ENCODE measurements around the gene HDAC8.
"Not testable (repeated sequence)": the region's sequence is repeated elsewhere in the genome, so short reads cannot be mapped to it uniquely, and the experiment has no call there.

The HDAC8 gene

DNA sequence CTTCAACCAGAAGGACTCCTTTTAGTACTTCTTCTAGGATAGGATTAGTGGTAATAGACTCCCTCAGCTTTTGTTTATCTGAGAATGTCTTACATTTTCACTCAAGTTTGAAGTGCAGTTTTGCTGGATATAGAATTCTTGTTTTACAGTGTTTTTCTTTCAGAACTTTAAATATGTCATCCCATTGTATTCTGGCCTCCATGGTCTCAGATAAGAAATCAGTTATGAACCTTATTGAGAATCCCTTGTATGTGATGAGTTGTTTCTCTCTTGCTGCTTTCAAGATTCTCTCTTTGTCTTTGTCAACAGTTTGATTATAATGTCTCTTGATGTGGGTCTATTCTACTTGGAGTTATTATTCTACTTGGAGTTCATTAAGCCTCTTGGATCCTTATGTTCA, 150.8 kb downstream of the HDAC8 start:
- H3K4me1 ChIP-seq (ENCODE audit: control insufficient read depth, insufficient read depth, low read length), result no peaks in the 10 kb centered on the region
- no peak overlapping the region for H3K9ac ChIP-seq (ENCODE audit: low read length)
- no peaks in the 10 kb centered on the region for H3K27me3 ChIP-seq (ENCODE audit: control insufficient read depth, insufficient read depth, low read length)
- H3K4me3 ChIP-seq (ENCODE audit: low read length), result no peak overlapping the region
- H3K9me3 ChIP-seq (ENCODE audit: control insufficient read depth, low read length), result no peaks in the 10 kb centered on the region
- H3K36me3 ChIP-seq (ENCODE audit: control insufficient read depth, insufficient read depth, low read length), result no peaks in the 10 kb centered on the region

- H3K27me3 ChIP-seq (ENCODE audit: control insufficient read depth, insufficient read depth, low read length), result no peaks in the 10 kb centered on the region
- H3K4me1 ChIP-seq (ENCODE audit: control insufficient read depth, insufficient read depth, low read length), result no peaks in the 10 kb centered on the region
- H3K9ac ChIP-seq (ENCODE audit: low read length), result no peak overlapping the region
- no peaks in the 10 kb centered on the region for H3K36me3 ChIP-seq (ENCODE audit: control insufficient read depth, insufficient read depth, low read length)
- no peak overlapping the region for H3K4me3 ChIP-seq (ENCODE audit: low read length)
- no peaks in the 10 kb centered on the region for H3K9me3 ChIP-seq (ENCODE audit: control insufficient read depth, low read length)
Measured at GRCh38 chrX:72409993-72410392, 162.7 kb downstream of the HDAC8 start.

- Histone ChIP-seq H3K4me1 (ENCODE audit: control insufficient read depth, insufficient read depth, low read length) (no peaks in the 10 kb centered on the region), H3K27me3 (ENCODE audit: control insufficient read depth, insufficient read depth, low read length) (no peaks in the 10 kb centered on the region), H3K36me3 (ENCODE audit: control insufficient read depth, insufficient read depth, low read length) (no peaks in the 10 kb centered on the region), H3K9ac (ENCODE audit: low read length) (no peak overlapping the region), H3K9me3 (ENCODE audit: control insufficient read depth, low read length) (no peaks in the 10 kb centered on the region), H3K4me3 (ENCODE audit: low read length) (no peak overlapping the region)
Measured at GRCh38 chrX:72408885-72409284, 163.8 kb downstream of the HDAC8 start.

- not testable (repeated sequence) for H3K4me3 ChIP-seq (ENCODE audit: low read length); H3K4me1 ChIP-seq (ENCODE audit: control insufficient read depth, insufficient read depth, low read length); H3K9me3 ChIP-seq (ENCODE audit: control insufficient read depth, low read length); H3K9ac ChIP-seq (ENCODE audit: low read length); H3K36me3 ChIP-seq (ENCODE audit: control insufficient read depth, insufficient read depth, low read length); H3K27me3 ChIP-seq (ENCODE audit: control insufficient read depth, insufficient read depth, low read length)
Measured at GRCh38 chrX:72405136-72405535, 167.5 kb downstream of the HDAC8 start.

DNA sequence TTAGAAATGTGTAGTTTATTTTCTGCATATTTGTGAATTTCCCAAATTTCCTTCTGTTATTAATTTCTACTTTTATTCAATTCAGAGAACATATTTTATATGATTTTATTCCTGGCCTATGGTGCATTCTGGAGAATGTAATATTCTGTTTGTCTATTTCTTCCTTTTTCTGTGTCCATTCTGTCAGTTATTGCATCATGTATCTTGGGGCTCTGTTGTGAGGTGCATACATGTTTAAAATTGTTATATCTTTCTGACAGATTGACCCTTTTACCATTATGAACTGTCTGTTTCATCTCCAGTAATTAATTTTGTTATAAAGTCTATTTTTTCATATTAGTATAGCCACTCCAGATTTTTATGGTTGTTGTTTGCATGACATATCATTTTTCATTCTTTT, 170.0 kb downstream of the HDAC8 start:
- no peak overlapping the region for H3K9ac ChIP-seq (ENCODE audit: low read length)
- no peaks in the 10 kb centered on the region for H3K27me3 ChIP-seq (ENCODE audit: control insufficient read depth, insufficient read depth, low read length)
- H3K36me3 ChIP-seq (ENCODE audit: control insufficient read depth, insufficient read depth, low read length), result no peaks in the 10 kb centered on the region
- no peaks in the 10 kb centered on the region for H3K9me3 ChIP-seq (ENCODE audit: control insufficient read depth, low read length)
- no peak overlapping the region for H3K4me3 ChIP-seq (ENCODE audit: low read length)
- no peaks in the 10 kb centered on the region for H3K4me1 ChIP-seq (ENCODE audit: control insufficient read depth, insufficient read depth, low read length)

DNA sequence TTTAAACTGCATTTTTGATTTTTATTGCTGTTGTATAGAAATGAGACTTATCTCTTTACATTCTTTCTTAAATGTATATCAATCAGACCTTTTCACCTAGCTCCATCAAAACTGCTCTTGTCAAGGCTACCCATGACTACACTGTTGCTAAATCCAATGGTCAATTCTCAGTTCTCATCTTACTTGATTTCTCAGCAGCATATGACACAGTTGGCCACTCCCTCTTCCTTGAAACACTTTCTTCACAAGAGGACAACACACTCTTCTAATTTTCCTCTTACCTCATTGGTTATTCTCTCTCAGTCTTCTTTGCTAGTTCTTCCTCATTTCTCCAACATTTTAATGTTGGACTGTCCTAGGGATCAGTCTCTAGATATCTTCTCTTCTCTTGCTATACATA, 172.8 kb downstream of the HDAC8 start:
- Histone ChIP-seq H3K4me3 (ENCODE audit: low read length) (no peak overlapping the region), H3K9me3 (ENCODE audit: control insufficient read depth, low read length) (no peaks in the 10 kb centered on the region), H3K36me3 (ENCODE audit: control insufficient read depth, insufficient read depth, low read length) (no peaks in the 10 kb centered on the region), H3K9ac (ENCODE audit: low read length) (no peak overlapping the region), H3K4me1 (ENCODE audit: control insufficient read depth, insufficient read depth, low read length) (peaks cover 3% of the 10 kb centered on the region), H3K27me3 (ENCODE audit: control insufficient read depth, insufficient read depth, low read length) (no peaks in the 10 kb centered on the region)

DNA sequence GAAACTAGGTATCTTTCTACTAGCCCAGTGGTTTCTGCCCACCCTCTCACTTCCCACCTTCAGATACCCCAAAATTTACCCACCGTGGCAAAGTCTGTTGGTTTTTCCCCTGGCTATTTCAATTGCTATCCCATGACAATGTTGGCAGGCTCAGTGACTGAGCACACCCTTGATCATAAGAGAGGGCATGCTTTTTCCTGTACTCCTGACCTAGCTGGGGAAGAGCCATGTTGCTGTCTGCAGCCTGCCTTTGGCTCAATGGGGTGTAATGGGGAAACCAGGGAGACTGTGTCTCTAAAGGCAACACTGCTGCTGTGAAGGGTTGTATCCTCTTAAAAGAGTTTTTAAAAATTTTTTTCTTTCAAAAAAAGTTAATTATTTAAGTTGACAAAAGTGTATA, 176.5 kb downstream of the HDAC8 start:
- no peaks in the 10 kb centered on the region for H3K27me3 ChIP-seq (ENCODE audit: control insufficient read depth, insufficient read depth, low read length)
- H3K4me3 ChIP-seq (ENCODE audit: low read length), result no peak overlapping the region
- peaks cover 3% of the 10 kb centered on the region for H3K4me1 ChIP-seq (ENCODE audit: control insufficient read depth, insufficient read depth, low read length)
- no peaks in the 10 kb centered on the region for H3K36me3 ChIP-seq (ENCODE audit: control insufficient read depth, insufficient read depth, low read length)
- no peaks in the 10 kb centered on the region for H3K9me3 ChIP-seq (ENCODE audit: control insufficient read depth, low read length)
- H3K9ac ChIP-seq (ENCODE audit: low read length), result no peak overlapping the region

DNA sequence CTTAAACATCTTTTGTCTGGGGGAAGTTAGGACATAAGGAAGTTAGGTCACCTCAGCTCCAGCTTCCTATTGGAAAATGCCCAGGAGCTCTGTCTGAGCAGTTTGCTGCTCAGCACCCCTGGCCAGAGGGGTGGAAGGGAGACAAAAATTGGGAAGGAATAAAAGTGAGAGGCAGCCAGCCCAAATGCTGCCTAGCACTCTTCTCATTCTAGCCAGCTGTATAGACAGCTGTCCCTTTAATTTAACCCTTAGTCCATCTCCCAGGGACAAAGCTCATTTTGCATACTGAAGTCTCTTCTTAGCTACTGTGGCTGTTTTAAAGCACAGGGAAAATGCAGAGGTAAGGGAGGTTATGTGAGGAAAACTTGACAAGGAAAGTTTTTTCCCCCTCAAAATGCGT, 177.4 kb downstream of the HDAC8 start:
- H3K9ac ChIP-seq (ENCODE audit: low read length), result no peak overlapping the region
- H3K4me1 ChIP-seq (ENCODE audit: control insufficient read depth, insufficient read depth, low read length), result peaks cover 3% of the 10 kb centered on the region
- no peaks in the 10 kb centered on the region for H3K27me3 ChIP-seq (ENCODE audit: control insufficient read depth, insufficient read depth, low read length)
- no peak overlapping the region for H3K4me3 ChIP-seq (ENCODE audit: low read length)
- H3K36me3 ChIP-seq (ENCODE audit: control insufficient read depth, insufficient read depth, low read length), result no peaks in the 10 kb centered on the region
- H3K9me3 ChIP-seq (ENCODE audit: control insufficient read depth, low read length), result no peaks in the 10 kb centered on the region

DNA sequence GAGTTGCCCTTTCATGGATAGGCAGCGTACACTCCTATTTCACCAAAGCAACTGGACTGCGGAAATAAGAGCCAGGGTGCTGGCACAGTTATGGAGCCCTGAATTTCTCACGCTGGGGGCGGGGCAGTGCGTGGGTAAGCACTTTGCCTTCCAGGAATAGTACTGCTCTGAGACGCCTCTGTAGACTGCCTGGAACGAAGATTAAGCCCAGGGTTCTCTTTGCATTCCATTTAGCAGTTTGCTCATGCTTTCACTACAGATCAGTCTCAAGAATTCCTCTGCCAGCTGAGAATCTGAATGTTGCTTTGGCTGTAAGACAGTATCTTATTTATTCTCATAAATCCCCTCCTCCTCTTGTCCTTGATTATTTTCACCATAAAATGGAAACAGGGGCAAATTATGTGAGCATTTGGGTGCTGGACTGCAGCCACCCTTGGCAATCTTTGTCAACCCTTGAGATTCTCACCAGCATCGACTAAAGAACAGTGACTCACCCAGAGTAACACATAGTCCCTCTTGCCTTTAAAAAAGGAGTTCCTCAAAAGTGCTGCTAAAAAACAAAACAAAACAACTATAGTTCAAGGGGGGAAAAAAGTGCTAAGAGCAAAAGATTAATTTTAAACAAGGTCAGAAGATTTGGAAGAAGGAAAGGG, 178.0 kb downstream of the HDAC8 start:
- H3K4me1 ChIP-seq (ENCODE audit: control insufficient read depth, insufficient read depth, low read length), result peaks cover 3% of the 10 kb centered on the region
- H3K9ac ChIP-seq (ENCODE audit: low read length), result no peak overlapping the region
- H3K27me3 ChIP-seq (ENCODE audit: control insufficient read depth, insufficient read depth, low read length), result no peaks in the 10 kb centered on the region
- no peaks in the 10 kb centered on the region for H3K9me3 ChIP-seq (ENCODE audit: control insufficient read depth, low read length)
- no peaks in the 10 kb centered on the region for H3K36me3 ChIP-seq (ENCODE audit: control insufficient read depth, insufficient read depth, low read length)
- H3K4me3 ChIP-seq (ENCODE audit: low read length), result no peak overlapping the region

GRCh38 chrX:72393836-72394517, 178.7 kb downstream of the HDAC8 start:
- no peak overlapping the region for H3K4me3 ChIP-seq (ENCODE audit: low read length)
- peaks cover 3% of the 10 kb centered on the region for H3K4me1 ChIP-seq (ENCODE audit: control insufficient read depth, insufficient read depth, low read length)
- H3K27me3 ChIP-seq (ENCODE audit: control insufficient read depth, insufficient read depth, low read length), result no peaks in the 10 kb centered on the region
- no peak overlapping the region for H3K9ac ChIP-seq (ENCODE audit: low read length)
- no peaks in the 10 kb centered on the region for H3K9me3 ChIP-seq (ENCODE audit: control insufficient read depth, low read length)
- H3K36me3 ChIP-seq (ENCODE audit: control insufficient read depth, insufficient read depth, low read length), result no peaks in the 10 kb centered on the region

GRCh38 chrX:72392816-72393800, 179.5 kb downstream of the HDAC8 start:
- Histone ChIP-seq H3K4me3 (ENCODE audit: low read length) (no peak overlapping the region), H3K36me3 (ENCODE audit: control insufficient read depth, insufficient read depth, low read length) (no peaks in the 10 kb centered on the region), H3K9ac (ENCODE audit: low read length) (no peak overlapping the region), H3K9me3 (ENCODE audit: control insufficient read depth, low read length) (no peaks in the 10 kb centered on the region), H3K27me3 (ENCODE audit: control insufficient read depth, insufficient read depth, low read length) (no peaks in the 10 kb centered on the region), H3K4me1 (ENCODE audit: control insufficient read depth, insufficient read depth, low read length) (peaks cover 3% of the 10 kb centered on the region)

- no peak overlapping the region for H3K4me3 ChIP-seq (ENCODE audit: low read length)
- H3K27me3 ChIP-seq (ENCODE audit: control insufficient read depth, insufficient read depth, low read length), result no peaks in the 10 kb centered on the region
- peaks cover 3% of the 10 kb centered on the region for H3K4me1 ChIP-seq (ENCODE audit: control insufficient read depth, insufficient read depth, low read length)
- H3K36me3 ChIP-seq (ENCODE audit: control insufficient read depth, insufficient read depth, low read length), result no peaks in the 10 kb centered on the region
- no peaks in the 10 kb centered on the region for H3K9me3 ChIP-seq (ENCODE audit: control insufficient read depth, low read length)
- H3K9ac ChIP-seq (ENCODE audit: low read length), result no peak overlapping the region
Measured at GRCh38 chrX:72392042-72392441, 180.6 kb downstream of the HDAC8 start.
